Loucy (cell line): ENCODE results near the gene PID1.

Experiments
- CTCF ChIP-seq: fragments of 200-600 bp; sonication (generic); conservative IDR thresholded peaks from 2 replicates; pipeline ENCODE4 v1.5.1; 2014; ENCODE audit warnings: mild to moderate bottlenecking, antibody characterized with exemption, low read length
- EZH2phosphoT487 ChIP-seq: fragments of 200-600 bp; IDR thresholded peaks from 2 replicates; pipeline ENCODE4 v1.6.1; 2018; ENCODE audit warnings: antibody characterized with exemption, mild to moderate bottlenecking, moderate library complexity, borderline replicate concordance

- no peak for TF ChIP-seq CTCF
- no peak for TF ChIP-seq EZH2phosphoT487
These were observed 161.9 kb downstream of the PID1 start for GRCh38 chr2:229109195-229109594.
